HCT116 (cell line): ENCODE data around the gene ACP2. TPM values are rescaled to one million over a fixed set of nuclear protein-coding genes. Genes with fewer than 3 reads are reported as not detected.
A peak's percentile ranks its signal among the peaks of the same experiment; 100 is the strongest.

Experiments used
- ATAC-seq: fragments of 200-7000 bp; cut with Tn5 transposase; 2 replicates; pipeline ENCODE4 v1.9.1; 2020; ENCODE audit warnings: mild to moderate bottlenecking, moderate library complexity
- BruUV-seq: library from RNA; stranded (reverse); fragments of 400-500 nt; replicated peaks from 2 replicates; lab custom pipeline; 2021; lab: Mats Ljungman, UMichigan
- CTCF ChIA-PET: fragments of 300-600 bp; sonication (Branson Sonifier 250); formaldehyde crosslinking; loops from one replicate; lab custom pipeline; 2021; ENCODE audit warnings: antibody characterized with exemption; lab: Charles Lee
- POLR2A ChIA-PET: fragments of 300-600, 350-600 bp; sonication (Branson Sonifier 250); formaldehyde crosslinking; loops from one replicate; lab custom pipeline; 2021; ENCODE audit warnings: antibody characterized with exemption; lab: Charles Lee
- RAD21 ChIA-PET, 2 experiments: fragments of 300-600 bp; sonication (Branson Sonifier 250); formaldehyde crosslinking; loops; one replicate each; lab custom pipeline; 2023; ENCODE audit warnings: low total read pairs in 2 of 2; ENCODE audit not compliant: uncharacterized antibody in 2 of 2, unreplicated experiment in 2 of 2, low non-redundant PET in 1 of 2; lab: Charles Lee
- DNase-seq: peaks from one replicate; pipeline ENCODE4 v3.0.0-alpha.2; 2010; ENCODE audit warnings: low read depth, low spot score
- H2AFZ ChIP-seq: fragments of 200-600 bp; shearing (Covaris generic), sonication (generic); 2 replicates; pipeline ENCODE4 v1.6.1; 2017; ENCODE audit warnings: low read depth, mixed run types, mixed read lengths, antibody characterized with exemption, low read length; ENCODE audit not compliant: poor library complexity, severe bottlenecking
- H3K27ac ChIP-seq: 2 replicates; pipeline ENCODE4 v1.5.1; 2012; ENCODE audit warnings: low read depth, low read length
- H3K27me3 ChIP-seq: fragments of 200-600 bp; sonication (generic); 2 replicates; pipeline ENCODE4 v1.6.1; 2016; ENCODE audit warnings: mixed run types, low read length, mixed read lengths; ENCODE audit not compliant: insufficient read depth
- H3K36me3 ChIP-seq, 2 experiments: fragments of 200-500 bp in 1 of 2; fragments of 200-600 bp in 1 of 2; sonication (Bioruptor generic) in 1 of 2; sonication (generic) in 1 of 2; 2 replicates each; pipeline versions ENCODE4 v1.5.1 to v1.6.1; 2014 to 2016; ENCODE audit warnings: low read length in 2 of 2, inconsistent platforms in 1 of 2, mixed read lengths in 1 of 2, mixed run types in 1 of 2; ENCODE audit not compliant: insufficient read depth in 2 of 2, control insufficient read depth in 1 of 2
- H3K4me1 ChIP-seq, 2 experiments: fragments of 200-600 bp in 1 of 2; sonication (generic) in 1 of 2; 2 replicates each; pipeline versions ENCODE4 v1.5.1 to v1.6.1; 2012 to 2017; ENCODE audit warnings: low read length in 2 of 2, inconsistent platforms in 1 of 2, mild to moderate bottlenecking in 1 of 2, mixed read lengths in 1 of 2, mixed run types in 1 of 2, moderate library complexity in 1 of 2; ENCODE audit not compliant: insufficient read depth in 2 of 2, control insufficient read depth in 1 of 2
- H3K4me2 ChIP-seq: fragments of 200-600 bp; sonication (generic); 2 replicates; pipeline ENCODE4 v1.6.1; 2017; ENCODE audit warnings: mixed run types, low read length, mixed read lengths
- H3K4me3 ChIP-seq, 2 experiments: fragments of 200-600 bp in 1 of 2; sonication (generic) in 1 of 2; replicated peaks in 1 of 2; 2 replicates each; pipeline ENCODE4 v1.5.1; 2011 to 2016; ENCODE audit warnings: low read length in 2 of 2, control low read depth in 1 of 2, low read depth in 1 of 2, mild to moderate bottlenecking in 1 of 2, mixed read lengths in 1 of 2, mixed run types in 1 of 2
- H3K79me2 ChIP-seq: fragments of 200-600 bp; sonication (generic); 2 replicates; pipeline ENCODE4 v1.6.1; 2017; ENCODE audit warnings: mild to moderate bottlenecking, mixed run types, low read length, moderate library complexity, mixed read lengths; ENCODE audit not compliant: insufficient read depth
- H3K9ac ChIP-seq: fragments of 200-600 bp; sonication (generic); 2 replicates; pipeline ENCODE4 v1.6.1; 2016; ENCODE audit warnings: low read length, mixed read lengths
- H3K9me2 ChIP-seq: fragments of 200-600 bp; sonication (generic), shearing (Covaris generic); 2 replicates; pipeline ENCODE4 v1.6.1; 2017; ENCODE audit warnings: mixed run types, mild to moderate bottlenecking, moderate library complexity; ENCODE audit not compliant: insufficient read depth
- H3K9me3 ChIP-seq, 2 experiments: fragments of 200-500 bp in 1 of 2; fragments of 200-600 bp in 1 of 2; sonication (Bioruptor generic) in 1 of 2; sonication (generic) in 1 of 2; 2 replicates each; pipeline ENCODE4 v1.6.1; 2014 to 2017; ENCODE audit warnings: low read length in 2 of 2, mixed read lengths in 2 of 2, inconsistent platforms in 1 of 2, low read depth in 1 of 2, mild to moderate bottlenecking in 1 of 2, mixed run types in 1 of 2, moderate library complexity in 1 of 2; ENCODE audit not compliant: control insufficient read depth in 1 of 2, insufficient read depth in 1 of 2
- H4K20me1 ChIP-seq: fragments of 200-600 bp; sonication (generic), shearing (Covaris generic); 2 replicates; pipeline ENCODE4 v1.6.1; 2017; ENCODE audit warnings: mixed run types, mild to moderate bottlenecking, moderate library complexity; ENCODE audit not compliant: insufficient read depth
- CBX3 ChIP-seq: IDR thresholded peaks from 2 replicates; pipeline ENCODE4 v1.6.1; 2012; ENCODE audit warnings: low read depth
- CEBPB ChIP-seq: IDR thresholded peaks from 2 replicates; pipeline ENCODE4 v1.6.1; 2012; ENCODE audit warnings: low read depth
- EZH2 ChIP-seq: fragments of 200-600 bp; sonication (generic); IDR thresholded peaks from 2 replicates; pipeline ENCODE4 v1.6.1; 2017; ENCODE audit warnings: antibody characterized with exemption, mixed run types
- EZH2phosphoT487 ChIP-seq: fragments of 200-600 bp; IDR thresholded peaks from 2 replicates; pipeline ENCODE4 v1.6.1; 2018; ENCODE audit warnings: antibody characterized with exemption, borderline replicate concordance
- FOSL1 ChIP-seq: IDR thresholded peaks from 2 replicates; pipeline ENCODE4 v1.6.1; 2012; ENCODE audit warnings: low read depth
- JUND ChIP-seq: IDR thresholded peaks from 2 replicates; pipeline ENCODE4 v1.6.1; 2012
- RAD21 ChIP-seq: IDR thresholded peaks from 2 replicates; pipeline ENCODE4 v1.6.1; 2012; ENCODE audit warnings: low read depth, mild to moderate bottlenecking
- REST ChIP-seq: IDR thresholded peaks from 2 replicates; pipeline ENCODE4 v1.6.1; 2012; ENCODE audit warnings: low read depth
- SP1 ChIP-seq: IDR thresholded peaks from 2 replicates; pipeline ENCODE4 v1.6.1; 2012; ENCODE audit warnings: low read depth
- ZFX ChIP-seq: fragments of 450-650 bp; IDR thresholded peaks from 2 replicates; pipeline ENCODE4 v1.6.1; 2017
- ZNF274 ChIP-seq: fragments of 200-500 bp; sonication (Bioruptor generic); IDR thresholded peaks from 2 replicates; pipeline ENCODE4 v1.6.1; 2014; ENCODE audit warnings: mild to moderate bottlenecking, low read depth, low read length, inconsistent platforms
- intact Hi-C: fragments of 100-400 bp; cut with micrococcal nuclease; formaldehyde crosslinking; loops from 2 replicates; pipeline ENCODE4 v1.10.0; 2022
- total RNA-seq: library from RNA; stranded (reverse); gene quantifications from one replicate; pipeline ENCODE4 v1.2.1, GENCODE V29; 2021; ENCODE audit not compliant: unreplicated experiment

ACP2 gene
- total RNA-seq, 1 experiment from 2014 or later = 21.5 TPM

GRCh38 chr11:47274495-47275235, 26.1 kb upstream of the ACP2 start:
- DNase-seq (no peak), ATAC-seq (no peak)
- Histone ChIP-seq H3K4me1 (peaks cover 5 to 14% of the 10 kb centered on the region in 2 experiments; a peak in 3 of 4 replicates), H3K9me2 (no peaks in the 10 kb centered on the region), H4K20me1 (no peaks in the 10 kb centered on the region), H3K27me3 (no peaks in the 10 kb centered on the region), H3K9ac (no peak overlapping the region), H3K79me2 (peaks cover 39% of the 10 kb centered on the region), H2AFZ (no peak overlapping the region), H3K27ac (no peak overlapping the region), H3K36me3 (peaks cover 31 to 40% of the 10 kb centered on the region in 2 experiments), H3K4me2 (no peak overlapping the region), H3K9me3 (no peaks in the 10 kb centered on the region), H3K4me3 (no peak overlapping the region)
- TF ChIP-seq JUND = no peak
- TF ChIP-seq FOSL1 = no peak
- TF ChIP-seq EZH2phosphoT487 = no peak
- TF ChIP-seq ZFX = no peak
- no peak for TF ChIP-seq CBX3
- no peak for TF ChIP-seq SP1
- no peak for TF ChIP-seq ZNF274
- no peak for TF ChIP-seq EZH2
- intact Hi-C loops = no loop called here
- CTCF ChIA-PET = no interaction called here
- RAD21 ChIA-PET = no interaction called here
- POLR2A ChIA-PET = no interaction called here
- BruUV-seq = no TSS peak

- peaks cover 20 to 23% of the 10 kb centered on the region in 2 experiments; a peak in 3 of 4 replicates for H3K36me3 ChIP-seq
- DNase-seq (no peak), ATAC-seq (no peak)
- no peaks in the 10 kb centered on the region for H3K9me2 ChIP-seq
- H3K27me3 ChIP-seq = no peaks in the 10 kb centered on the region
- no peaks in the 10 kb centered on the region for H4K20me1 ChIP-seq
- intact Hi-C loops = no loop called here
- no peaks in the 10 kb centered on the region for H3K9me3 ChIP-seq
- H3K4me1 ChIP-seq = peaks cover 14 to 31% of the 10 kb centered on the region in 2 experiments
- H3K4me2 ChIP-seq = no peak overlapping the region
- ChIA-PET CTCF (no interaction called here), RAD21 (no interaction called here), POLR2A (no interaction called here)
- no peak overlapping the region for H2AFZ ChIP-seq
- no TSS peak for BruUV-seq
- H3K79me2 ChIP-seq = peaks cover 39% of the 10 kb centered on the region
- TF ChIP-seq EZH2 = no peak
- TF ChIP-seq RAD21 = no peak
- TF ChIP-seq REST = peak; percentile 46; the same call in 1 of the 2 replicates
- no peak for TF ChIP-seq CEBPB
- TF ChIP-seq SP1 = no peak
- H3K27ac ChIP-seq = no peak overlapping the region
- H3K9ac ChIP-seq = no peak overlapping the region
- H3K4me3 ChIP-seq = no peak overlapping the region
Measured at GRCh38 chr11:47272706-47273105, 24.1 kb upstream of the ACP2 start.
